Measurements from ENCODE around the gene TNFSF8.

TNFSF8 gene

GRCh38 chr9:114902786-114903524 lies 27.4 kb downstream of the TNFSF8 start:
- no peak for DNase-seq

DNA sequence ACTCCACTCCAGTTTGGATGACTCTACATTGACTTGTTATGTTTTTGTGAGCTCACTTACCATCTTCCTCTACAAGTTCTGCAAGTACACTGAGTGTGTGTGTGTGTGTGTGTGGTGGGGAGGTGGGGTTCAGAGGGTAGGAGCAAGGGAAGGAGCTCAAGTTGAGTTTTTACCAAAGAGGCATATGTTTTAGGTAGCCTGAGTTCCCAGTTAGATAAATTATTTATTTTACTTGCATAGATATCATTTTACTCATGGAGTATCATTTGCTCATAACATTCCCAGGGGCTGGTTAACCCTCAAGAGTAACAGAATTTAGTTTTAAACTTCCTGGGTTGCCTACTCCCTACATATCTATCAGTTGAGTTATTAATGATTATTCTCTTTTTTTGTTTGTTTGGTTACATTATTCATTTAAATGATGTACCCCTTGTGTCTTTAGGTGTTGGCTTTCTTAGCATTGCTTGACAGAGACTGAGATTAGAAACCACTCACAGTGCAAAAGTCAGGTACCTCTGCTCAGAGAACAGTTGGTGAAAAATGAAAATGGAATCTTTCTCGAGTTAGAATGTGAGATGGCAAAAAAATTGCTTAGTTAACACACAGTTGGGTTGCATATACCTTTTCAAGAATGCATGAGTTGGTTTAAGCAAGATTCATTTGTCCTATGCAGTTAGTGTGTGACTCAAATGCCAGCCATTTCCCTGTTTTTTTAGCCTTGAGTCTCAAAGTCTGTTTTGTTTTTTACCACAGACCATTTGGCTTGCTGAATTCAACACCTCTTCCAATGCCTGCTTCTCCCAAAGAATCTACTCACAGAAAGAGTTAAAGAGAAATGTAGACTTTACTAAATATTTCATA lies 29.2 kb downstream of the TNFSF8 start:
- DNase-seq: no peak

DNA sequence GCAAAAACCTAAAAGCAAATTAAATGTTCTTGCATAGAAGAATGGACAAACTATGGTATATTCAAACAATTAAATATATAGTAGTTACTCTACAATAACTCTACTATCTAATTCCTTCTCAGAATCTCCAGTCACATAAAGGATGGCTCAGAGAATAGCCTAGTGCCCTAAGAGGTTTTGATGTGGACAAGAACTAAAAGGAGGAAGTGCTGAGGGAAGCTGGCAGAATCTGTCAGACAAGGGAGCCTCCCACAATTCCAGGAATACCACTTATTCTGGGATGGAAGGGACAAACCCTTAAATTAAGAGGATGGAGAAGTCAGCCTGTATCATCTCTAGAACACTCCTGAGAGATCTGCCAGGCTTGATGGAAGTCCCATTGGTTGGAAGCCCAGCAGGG lies 30.4 kb downstream of the TNFSF8 start:
- DNase-seq: no peak

- DNase-seq: no peak
These were observed 30.9 kb downstream of the TNFSF8 start for GRCh38 chr9:114899461-114899860.

GRCh38 chr9:114898741-114899140 lies 31.6 kb downstream of the TNFSF8 start:
- DNase-seq: no peak

- DNase-seq: no peak
These were observed 33.2 kb downstream of the TNFSF8 start for GRCh38 chr9:114897196-114897595.

- no peak for DNase-seq
These were observed 34.0 kb downstream of the TNFSF8 start for GRCh38 chr9:114896344-114896743.

GRCh38 chr9:114895521-114895991 lies 34.8 kb downstream of the TNFSF8 start:
- no peak for DNase-seq

- no peak for DNase-seq
These were observed 35.6 kb downstream of the TNFSF8 start for GRCh38 chr9:114894609-114895433.

- no peak for DNase-seq
These were observed 36.2 kb downstream of the TNFSF8 start for GRCh38 chr9:114894206-114894605.

- DNase-seq: no peak
These were observed 37.0 kb downstream of the TNFSF8 start for GRCh38 chr9:114893221-114894010.

DNA sequence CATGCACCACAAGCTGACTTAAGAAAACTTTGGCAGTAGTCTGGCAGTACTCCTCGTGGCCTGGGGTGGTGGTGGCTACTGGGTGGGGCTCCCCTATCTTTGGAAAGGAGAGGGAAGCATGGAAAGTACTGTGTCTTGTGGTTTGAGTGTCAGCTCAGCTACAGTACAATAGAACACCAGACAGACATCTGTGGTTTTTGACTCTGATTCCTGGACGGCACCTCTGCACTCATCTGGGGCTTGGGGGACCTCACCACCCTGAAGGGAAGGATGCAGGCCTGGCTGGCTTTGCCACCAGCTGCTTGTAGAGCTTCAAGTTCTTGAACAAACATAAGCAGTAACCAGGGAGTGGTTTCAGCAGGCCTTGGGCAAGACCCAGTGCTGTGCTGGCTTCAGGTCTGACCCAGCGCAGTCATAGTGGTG lies 40.6 kb downstream of the TNFSF8 start:
- no peak for DNase-seq

DNA sequence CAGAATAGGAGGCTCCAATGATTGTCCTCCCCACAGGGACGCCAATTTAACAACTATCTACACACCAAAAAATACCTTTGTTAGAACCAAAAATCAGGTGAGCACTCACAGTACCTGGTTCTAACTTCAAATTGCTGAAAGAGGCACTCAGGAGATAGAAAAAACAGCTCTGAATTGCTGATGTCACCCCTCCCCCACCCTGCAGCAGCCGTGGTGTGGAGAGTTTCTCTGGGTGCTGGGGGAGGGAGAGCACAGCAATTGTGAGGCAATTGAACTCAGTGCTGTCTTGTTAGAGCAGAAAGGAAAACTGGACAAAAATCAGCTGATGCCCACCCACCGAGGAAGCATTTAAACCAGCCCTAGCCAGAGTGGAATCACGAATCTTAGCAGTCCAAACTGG lies 41.8 kb downstream of the TNFSF8 start:
- no peak for DNase-seq

DNA sequence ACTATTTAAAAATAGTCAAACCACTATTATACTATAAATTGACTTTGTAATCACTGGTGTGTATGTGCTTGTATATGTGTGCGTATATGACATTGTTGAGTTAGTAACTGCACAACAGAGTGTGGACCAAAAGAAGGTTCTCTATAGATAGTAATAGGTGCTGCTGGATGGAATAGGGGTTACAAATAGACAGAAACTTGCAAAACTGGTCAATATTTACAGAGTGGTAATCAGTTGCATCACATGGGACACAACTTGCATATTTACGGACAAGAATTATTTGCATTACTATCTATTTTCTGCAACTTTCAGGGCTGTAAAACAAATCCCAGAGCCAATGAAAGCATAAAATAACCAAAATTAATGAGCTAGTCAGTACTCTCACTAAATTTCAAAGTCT lies 42.4 kb downstream of the TNFSF8 start:
- DNase-seq: no peak

- DNase-seq: no peak
These were observed 45.5 kb downstream of the TNFSF8 start for GRCh38 chr9:114884787-114885452.

DNA sequence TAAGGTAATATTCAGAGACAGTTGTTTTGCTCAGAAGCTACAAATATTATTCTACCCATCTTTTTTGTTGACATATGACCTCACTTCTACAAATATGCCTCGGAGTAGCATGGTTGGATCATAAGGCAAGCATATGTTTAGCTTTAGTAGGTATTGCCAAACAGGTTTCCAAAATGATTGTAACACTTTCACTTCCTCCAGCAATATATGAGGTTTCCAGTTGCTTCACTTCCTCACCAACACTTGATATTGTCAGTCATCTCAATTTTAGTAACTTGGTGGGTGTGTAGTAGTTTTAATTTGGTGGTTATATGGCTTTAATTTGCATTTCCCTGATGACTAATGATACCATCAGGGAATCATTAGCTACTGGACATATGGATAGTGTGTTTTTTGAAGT lies 46.7 kb downstream of the TNFSF8 start:
- DNase-seq: no peak

GRCh38 chr9:114880291-114880745 lies 50.1 kb downstream of the TNFSF8 start:
- no peak for DNase-seq

- no peak for DNase-seq
These were observed 51.4 kb downstream of the TNFSF8 start for GRCh38 chr9:114878879-114879564.

DNA sequence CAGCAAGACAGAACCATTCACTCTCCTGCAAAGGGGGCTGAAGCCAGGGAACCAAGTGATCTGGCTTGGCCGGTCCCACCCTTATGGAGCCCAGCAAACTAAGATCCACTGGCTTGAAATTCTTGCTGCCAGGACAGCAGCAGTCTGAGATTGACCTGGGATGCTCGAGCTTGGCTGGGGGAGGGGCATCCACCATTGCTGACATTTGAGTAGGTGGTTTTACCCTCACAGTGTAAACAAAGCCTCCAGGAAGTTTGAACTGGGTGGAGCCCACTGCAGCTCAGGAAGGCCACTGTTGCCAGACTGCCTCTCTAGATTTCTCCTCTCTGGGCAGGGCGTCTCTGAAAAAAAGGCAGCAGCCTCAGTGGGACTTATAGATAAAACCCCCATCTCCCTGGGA lies 60.5 kb downstream of the TNFSF8 start:
- DNase-seq: no peak

DNA sequence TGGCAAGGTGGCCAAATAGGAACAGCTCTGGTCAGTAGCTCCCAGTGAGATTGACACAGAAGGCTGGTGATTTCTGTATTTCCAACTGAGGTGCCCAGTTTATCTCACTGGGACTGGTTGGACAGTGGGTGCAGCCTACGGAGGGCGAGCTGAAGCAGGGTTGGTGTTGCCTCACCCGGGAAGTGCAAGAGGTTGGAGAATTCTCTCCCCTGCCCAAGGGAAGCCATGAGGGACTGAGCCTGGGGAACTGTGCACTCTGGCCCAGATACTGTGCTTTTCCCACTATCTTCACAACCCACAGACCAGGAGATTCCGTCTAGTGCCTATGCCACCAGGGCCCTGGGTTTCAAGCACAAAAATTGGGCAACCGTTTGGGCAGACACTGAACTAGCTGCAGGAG lies 61.0 kb downstream of the TNFSF8 start:
- DNase-seq: no peak

DNA sequence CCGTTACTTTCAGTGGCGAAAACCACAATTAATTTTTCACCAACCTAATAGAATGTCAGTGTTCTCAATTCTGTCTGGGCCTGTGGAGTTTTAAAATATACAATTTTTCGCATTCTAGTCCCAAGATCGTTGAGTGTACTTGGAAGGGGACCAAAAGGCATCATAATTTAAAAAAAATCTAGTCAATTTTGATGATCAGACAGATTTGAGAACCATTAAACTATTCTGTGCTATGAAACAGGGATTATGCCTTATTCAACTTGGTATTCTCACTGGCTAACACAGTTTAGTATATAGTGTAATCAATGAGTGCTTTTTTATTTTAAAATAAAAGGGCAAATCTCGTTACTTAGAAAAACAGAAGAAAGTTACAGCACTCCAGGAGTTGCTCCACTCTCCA lies 63.1 kb downstream of the TNFSF8 start:
- DNase-seq: no peak
